H1 (cell line): ENCODE results near the gene ASTN2. TPM values are rescaled to one million over a fixed set of nuclear protein-coding genes. Genes with fewer than 3 reads are reported as not detected.

Experiments used
- BRCA1 ChIP-seq: IDR thresholded peaks from 2 replicates; pipeline ENCODE4 v1.6.1; 2012; ENCODE audit warnings: low read depth, low read length, improper control_type of control experiment
- FOSL1 ChIP-seq: IDR thresholded peaks from 2 replicates; pipeline ENCODE4 v1.6.1; 2011; ENCODE audit warnings: mild to moderate bottlenecking, low read depth, low read length, moderate library complexity; ENCODE audit not compliant: insufficient read depth
- RBBP5 ChIP-seq: IDR thresholded peaks from 2 replicates; pipeline ENCODE4 v1.7.1; 2012; ENCODE audit warnings: low read depth, mild to moderate bottlenecking, inconsistent platforms, low read length, moderate library complexity, borderline replicate concordance
- TAF7 ChIP-seq: optimal IDR thresholded peaks from 2 replicates; pipeline ENCODE3; 2011; ENCODE audit warnings: low read depth, mild to moderate bottlenecking, inconsistent platforms, low read length, moderate library complexity, borderline replicate concordance
- TBP ChIP-seq: IDR thresholded peaks from 2 replicates; pipeline ENCODE4 v1.6.1; 2011; ENCODE audit warnings: low read depth, low read length, improper control_type of control experiment
- ZNF274 ChIP-seq: IDR thresholded peaks from 2 replicates; pipeline ENCODE4 v1.7.0; 2012; ENCODE audit warnings: low read length, borderline replicate concordance; ENCODE audit errors: extremely low read depth
- polyA plus RNA-seq, 7 experiments: library from polyadenylated mRNA; depleted of rRNA in 3 of 7; stranded (reverse) in 5 of 7; unstranded in 2 of 7; fragments of >200 nt in 5 of 7; fragments of 200-250 nt in 2 of 7; gene quantifications; 1 replicate in 5 of 7; 2 replicates in 1 of 7; 4 replicates in 1 of 7; pipeline versions ENCODE4 v1.2.1 to v1.2.3, GENCODE V29; 2011 to 2013; ENCODE audit warnings: missing spikeins in 2 of 7, mixed read lengths in 2 of 7
- total RNA-seq: library from RNA; stranded (reverse); fragmentation: NEBNext Ultra II Directional; extraction: Animal tissue kit (Norgen Biotek cat#: 25700); gene quantifications from 2 replicates; pipeline ENCODE4 v1.2.1, GENCODE V29; 2021

The ASTN2 gene
- total and polyA plus RNA-seq, 2 of the 8 experiments (the other 6 are each of a cell fraction or from before 2014, with no cell fraction given): 8.2 to 13.7 TPM

GRCh38 chr9:116736399-116737151 is 678.3 kb downstream of the ASTN2 start (continued):
- TF ChIP-seq FOSL1: no peak
- TF ChIP-seq BRCA1: no peak
- TF ChIP-seq ZNF274: no peak
- no peak for TF ChIP-seq RBBP5
- TF ChIP-seq TBP: no peak
- TF ChIP-seq TAF7: no peak
